Stimulated activated CD4-positive, alpha-beta T cell treated with anti-CD3 and anti-CD28 coated beads, Interleukin-15, amount 100 ng/mL, for 24 hours (primary cell): Measurements from ENCODE around the gene OR10C1.
A peak's percentile ranks its signal among the peaks of the same experiment; 100 is the strongest.

Source experiments
- DNase-seq: peaks from one replicate; pipeline ENCODE4 v3.0.0-alpha.2; 2020

Gene OR10C1

DNA sequence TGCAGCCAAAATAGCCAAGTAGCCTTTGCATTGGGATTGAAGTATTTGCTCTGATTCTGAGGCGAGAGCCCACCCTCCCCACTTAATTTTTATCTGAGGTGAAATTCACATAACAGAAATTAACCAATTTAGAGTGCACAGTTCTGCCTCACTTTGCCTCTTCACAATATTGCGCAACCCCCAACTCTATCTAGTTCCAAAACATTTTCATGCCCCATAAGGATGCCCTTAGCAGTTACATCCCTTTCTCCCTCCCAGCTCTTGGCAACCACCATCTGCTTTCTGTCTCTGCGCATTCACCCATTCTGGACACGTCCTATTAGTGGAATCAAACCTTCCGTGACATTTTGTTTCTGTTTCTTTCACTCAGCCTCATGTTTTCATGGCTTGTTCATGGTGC lies 39.6 kb downstream of the OR10C1 start:
- DNase-seq: no peak

DNA sequence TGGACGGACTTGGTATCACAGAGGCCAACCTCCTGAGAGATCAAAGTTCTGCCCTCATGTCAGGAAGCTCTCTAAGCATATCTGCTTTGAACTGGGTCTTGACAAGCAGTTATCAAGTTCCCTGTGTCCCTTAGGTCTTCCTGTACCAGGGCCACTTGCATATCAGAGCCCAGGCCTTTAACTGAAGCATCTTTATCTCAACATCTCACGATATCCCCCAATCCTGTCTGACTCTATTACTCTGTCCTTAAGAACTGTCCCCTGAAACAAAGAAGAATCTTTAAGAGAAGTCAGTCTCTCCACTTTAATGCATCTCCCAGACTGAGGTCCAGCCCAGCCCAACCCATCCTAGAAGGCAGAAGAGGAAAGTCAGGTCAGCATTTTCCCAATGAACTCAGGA lies 40.5 kb downstream of the OR10C1 start:
- no peak for DNase-seq

DNA sequence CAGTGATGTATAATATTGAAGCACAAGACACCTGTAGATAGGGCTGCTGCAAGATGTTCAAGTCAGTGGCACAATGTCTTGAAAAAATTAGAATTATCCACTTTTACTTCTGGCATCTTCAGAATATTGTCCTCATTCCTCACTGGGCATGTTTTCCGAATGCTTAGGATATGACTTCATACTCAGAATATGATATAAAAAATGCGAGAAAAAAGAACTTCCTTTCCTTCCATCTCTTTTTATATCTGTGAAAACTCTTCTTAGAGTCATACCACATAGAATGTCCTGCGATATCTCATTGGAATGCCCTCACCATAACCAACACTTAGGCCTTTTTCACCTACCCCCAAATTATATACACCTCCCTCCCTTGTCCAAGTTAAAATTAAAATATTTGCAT lies 44.1 kb downstream of the OR10C1 start:
- DNase-seq: no peak

DNA sequence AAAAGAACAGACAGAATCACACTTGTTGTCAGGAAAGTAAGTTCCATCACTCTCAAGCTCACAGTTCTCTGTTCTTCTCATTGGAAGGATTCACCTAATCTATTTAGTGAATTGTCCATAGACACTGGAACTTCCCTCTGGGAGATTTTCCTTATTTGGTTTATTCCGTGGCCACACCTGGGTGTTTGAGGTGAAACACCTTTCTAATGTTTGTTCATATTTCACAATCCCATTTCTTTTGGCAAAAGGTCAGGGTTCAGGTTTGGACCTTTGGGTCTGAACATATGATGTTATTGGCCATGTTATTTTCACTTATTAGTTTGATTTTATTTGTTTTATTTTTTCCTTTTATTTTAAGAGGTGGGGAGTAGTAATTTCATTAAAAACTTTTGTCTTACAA lies 44.6 kb downstream of the OR10C1 start:
- no peak for DNase-seq

DNA sequence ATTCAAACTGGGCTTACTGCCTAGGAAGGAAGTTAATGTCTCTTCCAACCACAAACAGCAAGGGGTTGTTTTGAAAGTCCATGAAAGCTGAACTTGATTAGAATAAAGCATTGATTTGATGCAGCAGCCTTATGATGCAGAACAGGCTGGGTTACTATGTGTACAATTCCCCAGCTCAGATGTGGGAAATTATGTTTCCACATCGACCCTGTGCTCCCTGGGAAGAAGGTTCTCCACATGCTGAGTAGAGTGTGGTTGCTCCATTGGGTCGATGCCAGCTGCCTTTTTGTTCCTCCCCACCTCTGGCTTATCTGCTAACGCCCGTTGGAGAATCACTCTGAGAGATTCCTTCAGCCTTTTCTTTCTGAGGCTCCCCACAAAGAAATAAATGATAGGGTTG lies 47.5 kb downstream of the OR10C1 start:
- DNase-seq: no peak

DNA sequence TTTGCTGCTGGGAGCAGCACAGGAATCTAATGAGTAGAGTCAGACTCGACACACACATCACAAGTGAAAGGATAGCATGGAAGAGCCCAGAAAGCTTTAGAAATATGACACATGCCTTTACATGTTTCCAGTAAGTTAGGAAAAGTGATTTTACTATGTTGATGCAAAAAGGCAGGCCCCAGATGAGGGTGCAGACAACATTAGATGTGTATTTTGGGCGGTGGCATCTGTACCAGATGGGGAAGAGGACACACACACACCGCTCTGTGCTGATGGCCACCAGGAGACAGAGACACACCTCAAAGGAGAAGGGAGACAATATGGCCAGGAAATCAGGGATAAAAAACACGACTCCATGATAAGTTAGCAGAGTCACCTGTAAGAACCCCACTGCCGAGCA lies 48.0 kb downstream of the OR10C1 start:
- no peak for DNase-seq

DNA sequence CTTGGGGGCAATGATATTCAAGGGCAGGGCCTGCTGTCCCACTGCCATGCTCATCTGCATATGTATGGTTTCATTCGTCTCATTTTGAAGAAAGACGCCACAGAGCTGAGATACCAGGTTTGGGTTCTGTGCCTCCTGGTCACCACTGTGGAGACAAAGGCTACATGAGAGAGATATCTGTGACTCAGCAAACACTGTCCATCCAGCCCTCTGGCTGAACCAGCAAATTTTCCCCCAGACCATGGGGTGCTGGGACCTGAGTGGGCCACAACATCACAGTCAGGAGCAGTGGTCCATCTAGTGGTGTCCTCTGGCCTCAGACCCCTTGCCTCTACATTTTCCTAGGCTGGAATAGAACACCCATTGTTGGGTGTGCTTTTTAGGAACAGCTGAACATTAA lies 48.6 kb downstream of the OR10C1 start, which contains the start of gene MAS1L:
MAS1L (minus strand) TSS at position 297 of the 400 bp plus-strand sequence; CDS start at position 243, 54 bp downstream.
- no peak for DNase-seq

DNA sequence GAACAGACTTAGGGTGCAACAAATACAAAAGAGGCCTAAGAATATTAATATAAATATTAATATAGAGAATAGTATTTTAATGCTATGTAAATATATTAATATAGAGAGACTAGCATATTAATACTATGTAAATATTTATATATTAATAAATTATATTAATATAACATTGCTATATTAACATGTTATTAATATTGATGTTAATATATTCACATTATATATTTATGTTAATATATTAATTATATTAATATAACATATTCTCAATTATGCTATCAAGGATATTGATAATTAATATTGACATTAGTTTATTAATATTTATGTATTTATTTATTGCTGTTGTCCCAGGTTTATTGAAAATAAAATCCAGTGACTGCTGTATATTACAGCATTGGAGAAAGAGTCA lies 49.8 kb downstream of the OR10C1 start:
- DNase-seq: no peak

DNA sequence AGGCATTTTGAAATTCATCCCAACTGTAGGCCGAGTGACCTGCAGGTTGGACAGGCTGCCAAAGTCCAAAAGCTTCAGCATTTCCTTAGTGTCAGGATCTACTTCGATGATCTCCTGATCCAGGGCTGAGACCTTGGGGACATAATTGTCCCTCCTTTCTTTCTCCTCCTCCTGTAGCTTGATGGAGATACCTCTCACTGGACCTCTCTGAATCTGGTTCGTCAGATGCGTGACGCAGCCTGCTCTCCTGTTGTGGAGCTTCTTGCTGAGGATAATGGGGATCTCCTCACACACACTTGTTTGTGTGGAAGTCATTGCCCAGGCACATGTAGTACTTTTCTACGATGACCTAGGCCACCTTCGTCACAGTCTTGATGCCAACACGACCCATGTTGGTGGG lies 50.2 kb downstream of the OR10C1 start:
- DNase-seq: peak; percentile 23

DNA sequence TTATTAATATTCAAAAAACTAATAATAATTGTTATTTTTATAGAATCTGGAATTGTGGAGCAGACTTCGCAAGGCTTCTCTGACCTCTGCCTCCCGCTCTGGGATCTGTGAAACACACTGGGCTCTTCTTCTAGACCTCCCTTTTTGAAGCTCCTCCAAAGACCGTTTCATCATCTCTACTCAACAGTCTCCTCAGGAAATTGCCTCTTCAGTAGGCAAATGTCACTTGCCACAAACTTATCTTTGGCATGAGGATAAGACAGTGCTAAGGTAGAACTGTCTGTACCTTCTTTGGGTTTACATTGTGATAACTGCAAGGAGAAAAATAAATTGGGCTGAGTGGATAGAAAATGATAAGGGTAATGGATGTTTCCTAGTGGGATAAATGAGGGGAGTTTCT lies 50.9 kb downstream of the OR10C1 start:
- DNase-seq: no peak

DNA sequence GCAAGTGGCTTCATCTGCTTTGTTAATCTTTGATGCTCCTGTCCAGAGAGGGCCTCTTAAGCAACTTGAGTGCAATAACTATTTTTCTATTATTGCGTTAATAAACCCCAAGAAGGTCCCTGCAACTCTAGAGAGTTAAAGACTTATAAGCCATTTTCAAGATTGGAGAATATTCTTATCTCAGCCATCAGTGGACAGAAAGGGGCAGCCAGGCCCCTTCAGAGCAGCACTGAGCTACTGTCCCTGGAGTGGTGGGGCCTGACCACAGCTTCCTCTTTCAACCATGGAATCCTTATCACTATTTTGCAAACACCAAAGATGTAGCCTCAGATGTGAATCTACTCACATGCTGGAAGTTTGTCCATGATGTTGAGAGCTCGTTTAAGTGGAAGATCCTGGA lies 51.4 kb downstream of the OR10C1 start:
- DNase-seq: no peak
